Karpas-422 (cell line): ENCODE measurements around the gene F7. TPM values are rescaled to one million over a fixed set of nuclear protein-coding genes. Genes with fewer than 3 reads are reported as not detected.

ENCODE experiments used
- DNase-seq: peaks from one replicate; pipeline ENCODE4 v3.0.0-alpha.2; 2015
- H2AFZ ChIP-seq: fragments of 200-600 bp; sonication (generic); 2 replicates; pipeline ENCODE4 v1.6.1; 2014; ENCODE audit warnings: antibody characterized with exemption, low read length, mixed read lengths
- H3K27ac ChIP-seq: fragments of 200-600 bp; sonication (generic); 2 replicates; pipeline ENCODE4 v1.5.1; 2014; ENCODE audit warnings: mild to moderate bottlenecking, low read length, moderate library complexity
- H3K27me3 ChIP-seq: fragments of 200-600 bp; sonication (generic); 2 replicates; pipeline ENCODE4 v1.6.1; 2014; ENCODE audit warnings: low read length, mixed read lengths
- H3K36me3 ChIP-seq: fragments of 200-600 bp; sonication (generic); 2 replicates; pipeline ENCODE4 v1.6.1; 2014; ENCODE audit warnings: low read length, mixed read lengths; ENCODE audit not compliant: insufficient read depth
- H3K4me1 ChIP-seq: fragments of 200-600 bp; sonication (generic); 2 replicates; pipeline ENCODE4 v1.6.1; 2014; ENCODE audit warnings: mild to moderate bottlenecking, low read length, mixed read lengths
- H3K4me2 ChIP-seq: fragments of 200-600 bp; sonication (generic); 2 replicates; pipeline ENCODE4 v1.6.1; 2014; ENCODE audit warnings: low read length, low read depth, mild to moderate bottlenecking; ENCODE audit not compliant: poor library complexity, severe bottlenecking
- H3K4me3 ChIP-seq: fragments of 200-600 bp; sonication (generic); 2 replicates; pipeline ENCODE4 v1.5.1; 2014; ENCODE audit warnings: mild to moderate bottlenecking, antibody characterized with exemption, low read length, mixed read lengths
- H3K79me2 ChIP-seq: fragments of 200-600 bp; sonication (generic); 2 replicates; pipeline ENCODE4 v1.6.1; 2014; ENCODE audit warnings: mild to moderate bottlenecking, low read length, mixed read lengths
- H3K9ac ChIP-seq: fragments of 200-600 bp; sonication (generic); 2 replicates; pipeline ENCODE4 v1.6.0; 2014; ENCODE audit warnings: low read length
- H3K9me2 ChIP-seq: fragments of 200-600 bp; sonication (generic), shearing (Covaris generic); replicated peaks from 2 replicates; pipeline ENCODE4 v1.6.0; 2014; ENCODE audit warnings: mild to moderate bottlenecking, low read length, moderate library complexity; ENCODE audit not compliant: insufficient read depth
- H3K9me3 ChIP-seq: fragments of 300-700, 200-600 bp; sonication (generic); 2 replicates; pipeline ENCODE4 v1.6.1; 2014; ENCODE audit warnings: low read length, mixed read lengths
- H4K20me1 ChIP-seq: fragments of 200-600 bp; sonication (generic); 2 replicates; pipeline ENCODE4 v1.6.1; 2014; ENCODE audit warnings: mild to moderate bottlenecking, antibody characterized with exemption, low read length, low read depth; ENCODE audit not compliant: insufficient read depth
- total RNA-seq: library from RNA; depleted of rRNA; stranded (reverse); fragments of >200 nt; shearing (Covaris generic); gene quantifications from 2 replicates; pipeline ENCODE4 v1.2.3, GENCODE V29; 2014; ENCODE audit warnings: low replicate concordance

F7 gene
- total RNA-seq, 1 experiment from 2014 or later, result not detected

DNA sequence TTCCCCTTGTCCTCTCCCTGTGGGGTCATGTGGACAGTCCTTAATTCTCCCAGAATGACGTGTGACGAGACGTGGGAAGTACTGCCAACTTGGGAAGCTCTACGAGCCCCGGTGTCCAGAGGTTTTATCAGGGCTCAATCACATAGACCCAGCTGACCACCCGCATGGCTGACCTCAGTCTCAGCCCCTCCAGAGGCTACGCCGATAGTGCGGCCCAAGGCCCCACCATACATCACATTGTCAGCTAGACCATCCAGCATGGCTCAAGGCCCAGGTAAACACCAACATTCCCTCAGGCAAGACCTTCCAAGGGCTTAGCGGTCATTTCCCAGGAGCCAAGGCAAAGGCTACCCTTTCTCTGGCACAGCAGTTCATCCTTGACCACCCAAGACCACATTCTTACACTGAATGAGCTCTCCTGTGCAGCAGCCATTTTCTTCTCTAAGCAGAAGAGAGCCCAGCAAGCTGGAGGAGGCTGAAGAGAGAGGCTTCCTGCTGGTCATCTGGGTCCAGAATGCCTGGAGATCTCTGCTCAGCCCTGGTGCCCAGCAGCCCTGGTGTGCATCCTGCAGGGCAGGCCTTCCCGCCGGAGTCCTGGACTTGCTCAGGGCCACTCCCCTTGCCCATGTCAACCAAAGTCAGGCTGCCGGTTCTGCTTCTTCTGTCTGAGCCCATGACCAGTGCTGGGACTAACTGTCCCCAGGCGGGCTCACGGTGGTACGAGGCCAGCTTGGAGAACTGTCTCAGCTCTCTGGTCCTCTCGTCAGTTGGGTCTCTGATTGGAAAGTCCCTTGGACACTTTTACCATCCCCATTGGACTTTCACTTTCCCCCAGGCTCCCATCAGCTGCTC is 9.1 kb downstream of the F7 start:
- no peak overlapping the region for H3K4me2 ChIP-seq
- H3K36me3 ChIP-seq, result no peaks in the 10 kb centered on the region
- no peak overlapping the region for H3K4me3 ChIP-seq
- no peak overlapping the region for H2AFZ ChIP-seq
- no peaks in the 10 kb centered on the region for H3K9me2 ChIP-seq
- H3K27ac ChIP-seq, result no peak overlapping the region
- no peaks in the 10 kb centered on the region for H3K4me1 ChIP-seq
- no peaks in the 10 kb centered on the region; the same call in 1 of the 2 replicates for H3K9me3 ChIP-seq
- no peaks in the 10 kb centered on the region; the same call in 1 of the 2 replicates for H4K20me1 ChIP-seq
- H3K79me2 ChIP-seq, result no peaks in the 10 kb centered on the region
- DNase-seq, result no peak
- no peaks in the 10 kb centered on the region for H3K27me3 ChIP-seq
- H3K9ac ChIP-seq, result no peak overlapping the region

DNA sequence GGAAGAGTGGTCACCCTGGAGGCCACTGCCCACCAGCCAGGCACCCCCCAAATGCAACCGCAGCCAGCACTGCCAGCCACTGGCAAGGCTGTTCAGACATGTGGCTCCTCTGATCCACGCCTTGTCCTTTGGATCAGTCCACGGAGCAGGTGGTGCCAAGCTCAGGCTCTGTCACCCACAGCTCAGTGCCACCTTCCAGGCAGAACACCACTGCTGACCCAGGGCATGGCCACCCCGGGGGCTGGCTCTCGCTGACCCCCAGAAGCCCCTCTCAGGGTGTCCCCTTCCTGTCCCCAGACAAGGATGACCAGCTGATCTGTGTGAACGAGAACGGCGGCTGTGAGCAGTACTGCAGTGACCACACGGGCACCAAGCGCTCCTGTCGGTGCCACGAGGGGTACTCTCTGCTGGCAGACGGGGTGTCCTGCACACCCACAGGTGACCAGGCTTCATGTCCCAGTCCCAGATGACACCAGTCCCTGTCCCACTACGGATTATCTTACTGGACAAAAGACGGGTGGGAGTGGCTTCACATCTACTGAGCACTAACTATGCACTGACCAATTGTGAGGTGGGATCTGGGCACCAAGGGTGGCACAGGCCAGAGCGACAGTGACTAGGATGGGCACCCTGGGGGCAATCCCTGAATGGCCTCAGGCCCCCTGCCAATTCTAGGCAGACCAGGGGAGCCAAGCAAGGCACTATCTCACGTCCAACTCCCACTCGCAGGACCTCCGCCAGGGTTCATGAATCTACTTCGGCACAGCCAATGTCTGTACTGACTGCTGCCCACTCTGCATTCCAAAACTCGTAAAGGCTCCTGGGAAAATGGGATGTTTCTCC is 10.0 kb downstream of the F7 start:
- Histone ChIP-seq H3K79me2 (no peaks in the 10 kb centered on the region), H3K4me2 (no peak overlapping the region), H2AFZ (no peak overlapping the region), H3K9me3 (no peaks in the 10 kb centered on the region), H4K20me1 (no peaks in the 10 kb centered on the region; the same call in 1 of the 2 replicates), H3K27ac (no peak overlapping the region), H3K9ac (no peak overlapping the region), H3K9me2 (no peaks in the 10 kb centered on the region), H3K36me3 (no peaks in the 10 kb centered on the region), H3K27me3 (no peaks in the 10 kb centered on the region), H3K4me3 (no peak overlapping the region), H3K4me1 (no peaks in the 10 kb centered on the region)
- no peak for DNase-seq

DNA sequence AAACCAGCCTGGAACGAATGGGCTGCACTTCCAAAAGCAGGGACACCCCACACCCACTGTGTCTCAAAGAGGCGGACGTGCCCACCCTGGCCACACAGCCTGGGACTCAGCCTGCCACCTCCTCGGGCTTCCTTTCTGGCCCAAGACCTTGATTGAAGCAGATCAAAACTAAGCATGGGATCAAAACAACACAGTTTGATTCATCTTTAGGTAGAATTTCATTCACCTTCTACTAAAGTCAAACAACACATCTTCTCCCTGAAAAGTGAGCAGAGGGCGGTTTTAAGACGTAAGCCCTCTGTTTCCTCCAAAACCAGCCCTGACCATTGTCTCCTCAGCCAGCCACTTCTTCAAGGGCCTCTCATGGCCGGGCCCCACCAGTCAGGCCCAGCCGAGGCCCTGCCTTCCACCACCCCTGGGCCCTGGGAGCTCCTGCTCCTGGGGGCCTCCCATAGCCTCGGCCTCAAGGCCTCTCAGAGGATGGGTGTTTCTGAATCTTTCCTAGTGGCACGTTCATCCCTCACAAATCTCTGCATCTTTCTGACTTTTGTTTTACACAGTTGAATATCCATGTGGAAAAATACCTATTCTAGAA is 10.7 kb downstream of the F7 start:
- H3K9ac ChIP-seq, result no peak overlapping the region
- H3K4me1 ChIP-seq, result no peaks in the 10 kb centered on the region
- no peak overlapping the region for H3K4me2 ChIP-seq
- no peaks in the 10 kb centered on the region for H3K9me3 ChIP-seq
- no peaks in the 10 kb centered on the region; the same call in 1 of the 2 replicates for H4K20me1 ChIP-seq
- no peaks in the 10 kb centered on the region for H3K36me3 ChIP-seq
- DNase-seq, result no peak
- H3K9me2 ChIP-seq, result no peaks in the 10 kb centered on the region
- no peak overlapping the region for H2AFZ ChIP-seq
- no peak overlapping the region for H3K4me3 ChIP-seq
- H3K79me2 ChIP-seq, result no peaks in the 10 kb centered on the region
- H3K27me3 ChIP-seq, result no peaks in the 10 kb centered on the region
- no peak overlapping the region for H3K27ac ChIP-seq

DNA sequence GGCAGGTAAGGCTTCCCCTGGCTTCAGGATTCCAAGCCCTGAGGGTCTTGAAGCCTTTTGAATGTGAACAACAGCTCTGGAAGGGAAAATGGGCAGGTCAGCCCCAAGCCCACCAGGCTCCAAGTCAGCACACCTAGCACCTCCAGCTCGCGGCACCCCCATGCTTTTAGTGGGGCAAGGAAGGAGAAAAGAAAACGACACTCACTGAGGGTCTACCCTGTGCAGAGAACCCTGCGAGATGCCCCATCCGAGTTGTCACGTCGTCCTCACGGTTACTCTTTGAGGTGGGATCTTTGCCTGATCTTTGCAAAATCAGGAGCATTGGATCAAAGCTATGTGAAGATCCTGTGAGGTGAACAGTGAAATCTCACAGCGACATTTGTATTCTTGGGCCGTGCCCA is 11.3 kb downstream of the F7 start:
- no peak for DNase-seq
- H3K4me1 ChIP-seq, result no peaks in the 10 kb centered on the region
- no peaks in the 10 kb centered on the region; the same call in 1 of the 2 replicates for H4K20me1 ChIP-seq
- no peaks in the 10 kb centered on the region for H3K9me3 ChIP-seq
- H2AFZ ChIP-seq, result no peak overlapping the region
- H3K4me2 ChIP-seq, result no peak overlapping the region
- H3K9ac ChIP-seq, result no peak overlapping the region
- no peak overlapping the region for H3K27ac ChIP-seq
- H3K9me2 ChIP-seq, result no peaks in the 10 kb centered on the region
- no peak overlapping the region for H3K4me3 ChIP-seq
- no peaks in the 10 kb centered on the region for H3K36me3 ChIP-seq
- H3K27me3 ChIP-seq, result no peaks in the 10 kb centered on the region
- H3K79me2 ChIP-seq, result no peaks in the 10 kb centered on the region

DNA sequence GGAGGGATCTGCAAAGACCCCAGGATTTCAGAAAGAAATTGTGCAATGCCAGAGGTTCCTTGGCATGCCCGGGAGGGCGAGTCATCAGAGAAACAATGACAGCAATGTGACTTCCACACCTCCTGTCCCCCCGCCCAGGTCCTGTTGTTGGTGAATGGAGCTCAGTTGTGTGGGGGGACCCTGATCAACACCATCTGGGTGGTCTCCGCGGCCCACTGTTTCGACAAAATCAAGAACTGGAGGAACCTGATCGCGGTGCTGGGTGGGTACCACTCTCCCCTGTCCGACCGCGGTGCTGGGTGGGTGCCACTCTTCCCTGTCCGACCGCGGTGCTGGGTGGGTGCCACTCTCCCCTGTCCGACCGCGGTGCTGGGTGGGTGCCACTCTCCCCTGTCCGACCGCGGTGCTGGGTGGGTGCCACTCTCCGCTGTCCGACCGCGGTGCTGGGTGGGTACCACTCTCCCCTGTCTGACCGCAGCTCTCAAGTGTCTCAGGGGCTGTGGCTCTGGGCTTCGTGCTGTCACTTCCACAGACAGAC is 11.8 kb downstream of the F7 start:
- Histone ChIP-seq H4K20me1 (no peaks in the 10 kb centered on the region; the same call in 1 of the 2 replicates), H3K27me3 (no peaks in the 10 kb centered on the region), H3K4me3 (no peak overlapping the region), H3K4me2 (no peak overlapping the region), H3K36me3 (no peaks in the 10 kb centered on the region), H3K79me2 (no peaks in the 10 kb centered on the region), H3K27ac (no peak overlapping the region), H3K9me2 (no peaks in the 10 kb centered on the region), H3K9ac (no peak overlapping the region), H3K4me1 (no peaks in the 10 kb centered on the region), H3K9me3 (no peaks in the 10 kb centered on the region), H2AFZ (no peak overlapping the region)
- no peak for DNase-seq

DNA sequence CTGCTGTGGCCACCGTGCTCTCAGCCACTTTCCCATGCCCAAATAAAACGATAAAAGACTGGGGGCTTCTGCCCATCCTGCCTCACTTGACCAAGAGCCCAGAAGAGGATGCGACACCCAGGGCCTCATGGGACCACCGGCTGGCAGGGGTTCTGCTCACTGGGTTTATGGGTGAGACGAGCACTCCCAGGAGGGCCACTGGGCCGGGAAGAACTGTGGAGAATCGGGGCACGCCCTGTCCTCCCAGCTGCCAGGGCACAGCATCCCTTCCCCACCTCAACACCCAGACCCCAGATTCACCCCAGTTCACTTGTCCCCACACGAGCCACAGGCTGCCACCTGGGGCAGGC is 12.3 kb downstream of the F7 start:
- Histone ChIP-seq H3K27ac (no peak overlapping the region), H3K9me3 (no peaks in the 10 kb centered on the region), H3K27me3 (no peaks in the 10 kb centered on the region), H3K9me2 (no peaks in the 10 kb centered on the region), H3K4me3 (no peak overlapping the region), H2AFZ (no peak overlapping the region), H3K9ac (no peak overlapping the region), H3K4me2 (no peak overlapping the region), H4K20me1 (no peaks in the 10 kb centered on the region; the same call in 1 of the 2 replicates), H3K4me1 (no peaks in the 10 kb centered on the region), H3K36me3 (no peaks in the 10 kb centered on the region), H3K79me2 (no peaks in the 10 kb centered on the region)
- DNase-seq, result no peak

DNA sequence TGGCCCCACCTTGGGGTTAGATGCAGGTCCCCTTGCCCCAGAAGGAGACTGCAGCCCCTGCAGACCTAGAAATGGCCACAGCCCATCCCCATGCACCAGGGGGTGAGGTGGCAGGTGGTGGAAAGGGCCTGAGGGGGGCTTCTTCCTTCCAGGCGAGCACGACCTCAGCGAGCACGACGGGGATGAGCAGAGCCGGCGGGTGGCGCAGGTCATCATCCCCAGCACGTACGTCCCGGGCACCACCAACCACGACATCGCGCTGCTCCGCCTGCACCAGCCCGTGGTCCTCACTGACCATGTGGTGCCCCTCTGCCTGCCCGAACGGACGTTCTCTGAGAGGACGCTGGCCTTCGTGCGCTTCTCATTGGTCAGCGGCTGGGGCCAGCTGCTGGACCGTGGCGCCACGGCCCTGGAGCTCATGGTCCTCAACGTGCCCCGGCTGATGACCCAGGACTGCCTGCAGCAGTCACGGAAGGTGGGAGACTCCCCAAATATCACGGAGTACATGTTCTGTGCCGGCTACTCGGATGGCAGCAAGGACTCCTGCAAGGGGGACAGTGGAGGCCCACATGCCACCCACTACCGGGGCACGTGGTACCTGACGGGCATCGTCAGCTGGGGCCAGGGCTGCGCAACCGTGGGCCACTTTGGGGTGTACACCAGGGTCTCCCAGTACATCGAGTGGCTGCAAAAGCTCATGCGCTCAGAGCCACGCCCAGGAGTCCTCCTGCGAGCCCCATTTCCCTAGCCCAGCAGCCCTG is 12.8 kb downstream of the F7 start:
- Histone ChIP-seq H2AFZ (no peak overlapping the region), H3K27me3 (no peaks in the 10 kb centered on the region), H3K9me3 (no peaks in the 10 kb centered on the region), H3K4me3 (no peak overlapping the region), H4K20me1 (no peaks in the 10 kb centered on the region; the same call in 1 of the 2 replicates), H3K4me2 (no peak overlapping the region), H3K4me1 (no peaks in the 10 kb centered on the region), H3K36me3 (no peaks in the 10 kb centered on the region), H3K9ac (no peak overlapping the region), H3K27ac (no peak overlapping the region), H3K79me2 (no peaks in the 10 kb centered on the region), H3K9me2 (no peaks in the 10 kb centered on the region)
- no peak for DNase-seq
